Prostate gland (tissue), 2 donors: Measurements from ENCODE around the gene HNRNPH2. TPM values are rescaled to one million over a fixed set of nuclear protein-coding genes. Genes with fewer than 3 reads are reported as not detected.
A peak's percentile ranks its signal among the peaks of the same experiment; 100 is the strongest.

Experiments
- DNase-seq: peaks from one replicate; pipeline ENCODE4 v3.0.0-alpha.2; 2019; ENCODE audit warnings: low spot score
- H3K27ac ChIP-seq, 2 donors: fragments of 200-600 bp; sonication (generic); 2 replicates each; pipeline ENCODE4 v1.5.1; 2017 to 2019
- H3K27me3 ChIP-seq: fragments of 200-600 bp; sonication (generic); replicated peaks from 2 replicates; pipeline ENCODE4 v1.5.1; 2019; ENCODE audit not compliant: insufficient read depth
- H3K36me3 ChIP-seq, 2 donors: fragments of 200-600 bp; sonication (generic); 1 replicate in 1 of 2; 2 replicates in 1 of 2; pipeline versions ENCODE4 v1.5.1 to v1.8.1; 2017 to 2019
- H3K4me1 ChIP-seq: fragments of 200-600 bp; sonication (generic); replicated peaks from 2 replicates; pipeline ENCODE4 v1.5.1; 2019
- H3K4me3 ChIP-seq, 2 donors: fragments of 200-600 bp; sonication (generic); 2 replicates each; pipeline ENCODE4 v1.5.1; 2017 to 2019
- H3K9me3 ChIP-seq: fragments of 200-600 bp; sonication (generic); 2 replicates; pipeline ENCODE4 v1.5.1; 2017
- CTCF ChIP-seq, 4 experiments: fragments of 200-600 bp in 2 of 4; fragments of 450-650 bp in 2 of 4; sonication (generic) in 2 of 4; IDR thresholded peaks; 1 replicate in 3 of 4; 2 replicates in 1 of 4; pipeline ENCODE4 v1.5.1; 2016 to 2019; ENCODE audit warnings: antibody characterized with exemption in 4 of 4, mild to moderate bottlenecking in 2 of 4, moderate library complexity in 2 of 4
- POLR2A ChIP-seq: fragments of 450-650 bp; IDR thresholded peaks from one replicate; pipeline ENCODE4 v1.6.1; 2016; ENCODE audit warnings: antibody characterized with exemption, mild to moderate bottlenecking
- POLR2AphosphoS5 ChIP-seq: sonication (generic); formaldehyde crosslinking; IDR thresholded peaks from one replicate; pipeline ENCODE4 v1.6.1; 2017; ENCODE audit warnings: antibody characterized with exemption
- WGBS: methylation state at CpG from one replicate; pipeline ENCODE4 v1.1.5; 2018; 5-methylcytosine and 5-hydroxymethylcytosine counted together
- intact Hi-C: fragments of 100-400 bp; cut with DNase I; formaldehyde crosslinking; loops from one replicate; pipeline ENCODE4 v1.14.2; 2022
- total RNA-seq, 2 donors: library from RNA; depleted of rRNA; stranded (reverse); fragments of >200 nt; gene quantifications; one replicate each; pipeline ENCODE4 v1.1.0, GENCODE V29; 2016

Gene HNRNPH2
- total RNA-seq, 2 donors from 2014 or later, result 43.7 to 56.3 TPM

GRCh38 chrX:101408532-101408841, 465 bp downstream of the HNRNPH2 start:
- 0% methylated on average over 8 of the region's 8 CpGs for WGBS

GRCh38 chrX:101409043-101409442, 1.0 kb downstream of the HNRNPH2 start:
- intact Hi-C loops, result no loop called here
- Histone ChIP-seq H3K4me1 (no peaks in the 10 kb centered on the region), H3K27ac (peak overlapping the region; percentile 94 to 95), H3K9me3 (no peaks in the 10 kb centered on the region), H3K36me3 (no peaks in the 10 kb centered on the region), H3K27me3 (no peaks in the 10 kb centered on the region), H3K4me3 (peak overlapping the region; percentile 48 to 49)
- DNase-seq, result no peak
- TF ChIP-seq CTCF (IDR thresholded peaks at IDR 0.05) (no peak), POLR2A (no peak), POLR2AphosphoS5 (no peak)
- 0% methylated on average over 6 of the region's 6 CpGs for WGBS

More at GRCh38 chrX:101408532-101408841, 465 bp downstream of the HNRNPH2 start:
- Histone ChIP-seq H3K27ac (peak overlapping the region; percentile 94 to 95), H3K9me3 (no peaks in the 10 kb centered on the region), H3K4me3 (peak overlapping the region; percentile 48 to 49), H3K4me1 (no peaks in the 10 kb centered on the region), H3K27me3 (no peaks in the 10 kb centered on the region), H3K36me3 (no peaks in the 10 kb centered on the region)
- intact Hi-C loops, result no loop called here
- DNase-seq, result no peak
- TF ChIP-seq POLR2A (no peak), POLR2AphosphoS5 (no peak), CTCF (IDR thresholded peaks at IDR 0.05) (no peak)

GRCh38 chrX:101410461-101410860, 2.4 kb downstream of the HNRNPH2 start:
- TF ChIP-seq POLR2A, result no peak
- no peak for TF ChIP-seq POLR2AphosphoS5
- TF ChIP-seq CTCF (IDR thresholded peaks at IDR 0.05), result no peak
- H3K36me3 ChIP-seq, result no peaks in the 10 kb centered on the region
- intact Hi-C loops, result no loop called here
- no peaks in the 10 kb centered on the region for H3K9me3 ChIP-seq
- no peaks in the 10 kb centered on the region for H3K4me1 ChIP-seq
- no peak for DNase-seq
- H3K27ac ChIP-seq, result no peak overlapping the region
- 27% methylated on average over 7 of the region's 7 CpGs for WGBS
- H3K4me3 ChIP-seq, result no peak overlapping the region
- no peaks in the 10 kb centered on the region for H3K27me3 ChIP-seq

- H3K9me3 ChIP-seq, result no peaks in the 10 kb centered on the region
- H3K4me3 ChIP-seq, result no peak overlapping the region
- no peaks in the 10 kb centered on the region for H3K36me3 ChIP-seq
- intact Hi-C loops, result no loop called here
- no peaks in the 10 kb centered on the region for H3K27me3 ChIP-seq
- WGBS, result 61% methylated on average over 10 of the region's 10 CpGs
- H3K4me1 ChIP-seq, result no peaks in the 10 kb centered on the region
- no peak overlapping the region for H3K27ac ChIP-seq
- no peak for DNase-seq
- TF ChIP-seq POLR2A (no peak), POLR2AphosphoS5 (no peak), CTCF (IDR thresholded peaks at IDR 0.05) (no peak)
These were observed 4.0 kb downstream of the HNRNPH2 start for GRCh38 chrX:101411984-101412383.
